HG03025 (cell line): Measurements from ENCODE around the gene COL11A1.
A peak's percentile ranks its signal among the peaks of the same experiment; 100 is the strongest.
"Not testable (repeated sequence)": the region's sequence is repeated elsewhere in the genome, so short reads cannot be mapped to it uniquely, and the experiment has no call there.

Experiments
- ATAC-seq: cut with Tn5 transposase; IDR thresholded peaks from one replicate; pipeline ENCODE4 v1.9.1; 2021; ENCODE audit warnings: mild to moderate bottlenecking, moderate library complexity; ENCODE audit not compliant: unreplicated experiment, low FRiP score

Gene COL11A1

GRCh38 chr1:103087256-103087655, 21.1 kb downstream of the COL11A1 start:
- ATAC-seq: no peak

- no peak for ATAC-seq
Measured at GRCh38 chr1:103084181-103084580, 24.1 kb downstream of the COL11A1 start.

GRCh38 chr1:103075316-103076000, 32.9 kb downstream of the COL11A1 start:
- no peak for ATAC-seq

- ATAC-seq: no peak
Measured at GRCh38 chr1:103074224-103074623, 34.1 kb downstream of the COL11A1 start.

- ATAC-seq: no peak
Measured at GRCh38 chr1:103069201-103069600, 39.1 kb downstream of the COL11A1 start.

- ATAC-seq: no peak
Measured at GRCh38 chr1:103063921-103064320, 44.4 kb downstream of the COL11A1 start.

- ATAC-seq: no peak
Measured at GRCh38 chr1:103058391-103058790, 49.9 kb downstream of the COL11A1 start.

GRCh38 chr1:103056423-103056822, 51.9 kb downstream of the COL11A1 start:
- no peak for ATAC-seq

GRCh38 chr1:103028110-103028509, 80.2 kb downstream of the COL11A1 start:
- not testable (repeated sequence) for ATAC-seq

GRCh38 chr1:103025858-103026409, 82.4 kb downstream of the COL11A1 start:
- no peak for ATAC-seq

GRCh38 chr1:103024051-103024450, 84.3 kb downstream of the COL11A1 start:
- no peak for ATAC-seq

GRCh38 chr1:103002005-103002404, 106.3 kb downstream of the COL11A1 start:
- ATAC-seq: no peak

- no peak for ATAC-seq
Measured at GRCh38 chr1:102978874-102979273, 129.4 kb downstream of the COL11A1 start.

GRCh38 chr1:102977292-102977691, 131.0 kb downstream of the COL11A1 start:
- ATAC-seq: no peak

- peak; percentile 71 for ATAC-seq
Measured at GRCh38 chr1:102970496-102971078, 137.7 kb downstream of the COL11A1 start.

- ATAC-seq: no peak
Measured at GRCh38 chr1:102967786-102968185, 140.5 kb downstream of the COL11A1 start.

GRCh38 chr1:102961549-102961948, 146.8 kb downstream of the COL11A1 start:
- no peak for ATAC-seq

- no peak for ATAC-seq
Measured at GRCh38 chr1:102954576-102954975, 153.7 kb downstream of the COL11A1 start.

GRCh38 chr1:102952400-102952799, 155.9 kb downstream of the COL11A1 start:
- no peak for ATAC-seq

GRCh38 chr1:102942324-102942723, 166.0 kb downstream of the COL11A1 start:
- ATAC-seq: no peak

- ATAC-seq: no peak
Measured at GRCh38 chr1:102941366-102941947, 166.9 kb downstream of the COL11A1 start.

- ATAC-seq: no peak
Measured at GRCh38 chr1:102937401-102937800, 170.9 kb downstream of the COL11A1 start.
